ENCODE results near the gene CARNS1.

DNA sequence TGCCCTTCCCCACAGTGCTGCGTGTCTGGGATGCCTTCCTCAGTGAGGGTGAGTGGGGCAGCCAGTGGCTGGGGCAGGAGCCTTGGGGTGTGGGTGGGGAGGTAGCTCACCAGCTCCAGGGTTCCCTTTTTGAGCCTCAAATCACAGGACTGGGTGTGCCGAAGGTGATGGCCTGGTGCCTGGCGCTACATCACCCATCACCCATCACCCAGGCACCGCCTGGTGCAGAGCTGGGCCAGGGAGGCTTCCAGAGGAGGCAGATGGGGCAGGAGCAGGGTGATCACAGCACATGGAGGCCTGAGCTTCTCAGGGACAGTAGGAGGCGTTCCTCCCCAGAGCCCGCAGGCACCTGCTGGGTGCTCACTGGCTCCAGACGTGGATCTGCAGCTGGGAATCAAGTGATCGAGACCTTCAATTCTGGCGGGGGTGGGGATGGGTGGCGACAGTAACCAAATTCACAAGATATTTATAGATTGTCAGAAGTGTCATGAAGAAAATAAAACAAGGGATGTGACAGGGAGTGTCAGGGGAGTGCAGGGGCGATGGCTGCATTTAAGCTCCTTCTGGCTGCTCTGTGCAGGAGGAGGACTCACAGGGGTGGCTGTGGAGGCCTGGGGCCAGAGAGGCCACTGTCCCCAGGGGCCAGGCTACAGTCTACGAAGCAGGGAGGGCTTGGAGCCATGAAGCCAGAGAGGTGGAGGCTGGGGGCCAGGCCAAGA lies 8.3 kb upstream of the CARNS1 start:
- TF ChIP-seq, protein P1, sequence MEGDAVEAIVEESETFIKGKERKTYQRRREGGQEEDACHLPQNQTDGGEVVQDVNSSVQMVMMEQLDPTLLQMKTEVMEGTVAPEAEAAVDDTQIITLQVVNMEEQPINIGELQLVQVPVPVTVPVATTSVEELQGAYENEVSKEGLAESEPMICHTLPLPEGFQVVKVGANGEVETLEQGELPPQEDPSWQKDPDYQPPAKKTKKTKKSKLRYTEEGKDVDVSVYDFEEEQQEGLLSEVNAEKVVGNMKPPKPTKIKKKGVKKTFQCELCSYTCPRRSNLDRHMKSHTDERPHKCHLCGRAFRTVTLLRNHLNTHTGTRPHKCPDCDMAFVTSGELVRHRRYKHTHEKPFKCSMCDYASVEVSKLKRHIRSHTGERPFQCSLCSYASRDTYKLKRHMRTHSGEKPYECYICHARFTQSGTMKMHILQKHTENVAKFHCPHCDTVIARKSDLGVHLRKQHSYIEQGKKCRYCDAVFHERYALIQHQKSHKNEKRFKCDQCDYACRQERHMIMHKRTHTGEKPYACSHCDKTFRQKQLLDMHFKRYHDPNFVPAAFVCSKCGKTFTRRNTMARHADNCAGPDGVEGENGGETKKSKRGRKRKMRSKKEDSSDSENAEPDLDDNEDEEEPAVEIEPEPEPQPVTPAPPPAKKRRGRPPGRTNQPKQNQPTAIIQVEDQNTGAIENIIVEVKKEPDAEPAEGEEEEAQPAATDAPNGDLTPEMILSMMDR (conservative IDR thresholded peaks at IDR 0.05), result no peak
- TF ChIP-seq ZFX (IDR thresholded peaks at IDR 0.05), result no peak
